Activated naive CD4-positive, alpha-beta T cell treated with anti-CD3 and anti-CD28 coated beads for 36 hours (primary cell): ENCODE measurements around the gene COPZ2. TPM values are rescaled to one million over a fixed set of nuclear protein-coding genes. Genes with fewer than 3 reads are reported as not detected.

Experiments used
- CTCF ChIA-PET: fragments of 350-600 bp; sonication (Branson Sonifier 250); formaldehyde crosslinking; loops from one replicate; lab custom pipeline; 2021; ENCODE audit warnings: antibody characterized with exemption; lab: Charles Lee
- DNase-seq: peaks from one replicate; pipeline ENCODE4 v3.0.0-alpha.2; 2020
- H3K27ac Mint-ChIP-seq: one replicate; pipeline ENCODE4 v1.8.0; 2021; ENCODE audit warnings: mild to moderate bottlenecking, mixed read lengths
- H3K27me3 Mint-ChIP-seq: one replicate; pipeline ENCODE4 v1.8.0; 2021; ENCODE audit warnings: low read depth, mixed read lengths
- H3K36me3 Mint-ChIP-seq: one replicate; pipeline ENCODE4 v1.8.0; 2021; ENCODE audit warnings: low read depth, mixed read lengths
- H3K4me1 Mint-ChIP-seq: one replicate; pipeline ENCODE4 v1.8.0; 2021; ENCODE audit warnings: low read depth, mixed read lengths
- H3K4me3 Mint-ChIP-seq: one replicate; pipeline ENCODE4 v1.8.0; 2021; ENCODE audit warnings: mild to moderate bottlenecking, moderate library complexity, mixed read lengths
- H3K9me3 Mint-ChIP-seq: one replicate; pipeline ENCODE4 v1.8.0; 2021; ENCODE audit warnings: mixed read lengths
- intact Hi-C: fragments of 100-400 bp; cut with micrococcal nuclease; formaldehyde crosslinking; loops from one replicate; pipeline ENCODE4 v1.15.1; 2023
- total RNA-seq, 2 experiments: library from RNA; stranded (reverse); gene quantifications; one replicate each; pipeline ENCODE4 v1.2.3, GENCODE V29; 2021

Gene COPZ2
- total RNA-seq, 2 experiments from 2014 or later: 2.4 to 3.3 TPM

DNA sequence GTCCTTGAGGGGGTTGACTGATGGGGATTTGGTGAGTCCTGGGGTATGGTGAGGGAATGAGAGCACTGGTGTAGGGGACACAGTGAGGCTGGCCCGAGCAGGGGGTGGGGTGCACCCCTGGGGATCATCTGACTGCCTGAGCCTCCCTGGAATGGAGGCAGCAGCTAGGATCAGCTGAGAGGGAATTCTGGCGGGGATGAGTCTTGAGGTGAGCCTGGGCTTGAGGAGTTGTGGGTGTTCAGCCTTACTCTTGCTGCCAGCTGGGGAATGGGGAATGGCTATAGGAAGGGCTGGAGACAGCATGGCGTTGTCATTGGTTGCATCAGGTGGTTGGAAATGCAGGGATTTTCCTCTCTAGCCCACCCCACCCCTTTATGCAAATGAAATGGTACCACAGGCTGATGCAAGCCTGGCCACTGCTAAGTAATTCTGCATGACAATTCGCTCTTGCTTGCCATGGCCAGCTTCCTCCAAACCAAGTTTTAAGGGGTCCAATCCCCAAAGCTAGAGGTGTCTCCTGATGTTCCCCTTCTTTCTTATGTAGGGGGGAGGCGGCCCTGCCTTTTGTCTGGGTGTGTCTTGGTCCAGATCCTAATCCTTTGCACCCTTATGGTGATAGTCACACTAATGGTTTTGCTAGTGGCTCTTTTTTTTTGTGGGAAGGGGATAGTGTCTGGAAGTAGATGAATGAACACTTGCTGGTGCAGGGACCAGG lies 18.1 kb upstream of the COPZ2 start:
- CTCF ChIA-PET: interaction anchor here (0.6 to 1.7 kb wide), 18 partner anchors 10 to 1553 kb away, joined by 3 to 9 read pairs (median 4); partner anchors contain the start of gene CDK5RAP3
- H3K27me3 Mint-ChIP-seq: no peaks in the 10 kb centered on the region
- H3K9me3 Mint-ChIP-seq: no peaks in the 10 kb centered on the region
- peaks cover 73% of the 10 kb centered on the region for H3K36me3 Mint-ChIP-seq
- peak overlapping the region; percentile 99 for H3K27ac Mint-ChIP-seq
- peak overlapping the region; percentile 63 for H3K4me3 Mint-ChIP-seq
- intact Hi-C loops: loop anchor here (1.0 kb wide), 1 partner anchor 7 kb away; the partner anchor contains the start of gene NFE2L1
- peaks cover 75% of the 10 kb centered on the region for H3K4me1 Mint-ChIP-seq
- peak; percentile 90 for DNase-seq

DNA sequence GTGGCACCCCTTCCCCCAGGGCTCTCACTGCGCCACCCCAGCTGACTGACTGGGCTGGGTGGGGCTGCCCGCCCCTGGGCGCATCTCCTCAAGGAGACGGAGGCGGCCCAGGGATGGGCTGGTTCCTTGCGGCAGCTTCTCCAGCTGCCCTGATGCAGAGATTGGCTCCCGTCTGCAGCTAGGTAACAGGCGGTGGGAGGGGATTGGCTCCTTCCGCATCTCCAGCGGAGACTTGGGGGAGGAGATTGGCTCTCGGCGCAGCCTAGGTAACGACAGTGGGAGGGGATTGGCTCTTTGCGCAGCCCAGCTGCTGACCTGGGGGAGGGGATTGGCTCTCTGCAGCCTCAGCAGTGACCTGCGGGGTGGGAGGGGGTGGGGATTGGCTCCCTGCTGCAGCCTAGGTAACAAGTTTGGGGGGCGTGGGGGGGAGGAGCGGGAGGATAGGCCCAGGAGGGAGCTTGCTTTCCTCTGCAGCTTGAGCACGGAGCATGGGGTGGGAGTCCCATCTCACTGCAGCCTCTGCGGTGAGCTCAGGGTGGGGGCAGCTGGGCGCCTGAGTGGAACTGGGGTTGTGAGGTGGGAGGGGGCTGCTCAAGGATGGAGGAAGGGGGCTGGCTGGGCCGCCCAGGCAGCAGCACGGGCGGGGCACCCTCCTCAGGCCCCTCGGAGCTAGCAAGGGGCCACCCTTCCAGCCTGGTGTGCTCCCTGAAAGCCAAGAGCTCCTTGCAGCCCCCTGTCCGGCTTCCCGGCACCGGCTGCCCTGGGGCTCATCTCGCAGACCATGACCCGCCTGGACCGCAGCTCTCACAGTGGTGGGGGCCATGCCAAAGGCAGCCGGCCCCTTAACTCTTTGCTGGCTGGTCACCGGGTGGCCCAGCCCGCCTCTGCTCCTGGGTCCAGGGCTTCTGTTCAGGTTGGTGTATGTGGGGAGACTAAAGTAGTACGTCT lies 16.9 kb upstream of the COPZ2 start:
- Mint-ChIP-seq H3K27ac (peak overlapping the region; percentile 99), H3K9me3 (no peaks in the 10 kb centered on the region), H3K4me1 (peaks cover 81% of the 10 kb centered on the region), H3K4me3 (no peak overlapping the region), H3K27me3 (no peaks in the 10 kb centered on the region), H3K36me3 (peaks cover 73% of the 10 kb centered on the region)
- intact Hi-C loops: no loop called here
- CTCF ChIA-PET: interaction anchor here (0.8 to 0.9 kb wide), 2 partner anchors 11 to 213 kb away, joined by 3 read pairs; partner anchors contain the start of gene SCRN2
- DNase-seq: no peak

DNA sequence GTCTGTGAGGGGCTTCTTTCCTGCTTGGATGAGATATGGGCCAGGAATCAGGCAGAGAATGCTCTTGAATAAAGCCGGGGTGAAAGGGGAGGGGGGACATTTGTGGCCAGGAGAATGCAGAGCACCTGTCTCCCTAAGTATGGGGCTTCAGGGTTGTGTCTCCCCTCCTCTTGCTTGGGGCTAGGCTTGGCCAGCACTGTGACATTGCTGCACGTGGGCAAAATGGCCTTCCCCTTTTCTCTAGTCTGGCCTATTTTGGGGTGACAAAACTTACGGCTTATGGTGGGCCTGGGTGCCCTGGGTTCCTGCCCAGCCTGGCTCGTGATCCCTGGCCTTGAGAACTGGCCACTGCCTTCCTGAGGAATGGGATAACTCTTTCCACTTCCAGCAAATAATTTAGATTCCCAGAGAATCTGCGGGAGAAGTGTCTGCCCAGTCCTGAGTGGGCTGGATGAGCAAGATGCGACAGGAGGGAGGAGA lies 16.2 kb upstream of the COPZ2 start:
- Mint-ChIP-seq H3K4me3 (no peak overlapping the region), H3K4me1 (peaks cover 84% of the 10 kb centered on the region), H3K27me3 (no peaks in the 10 kb centered on the region), H3K27ac (peak overlapping the region; percentile 88), H3K36me3 (peaks cover 70% of the 10 kb centered on the region), H3K9me3 (no peaks in the 10 kb centered on the region)
- intact Hi-C loops: no loop called here
- CTCF ChIA-PET: interaction anchor here (0.7 to 1.0 kb wide), 2 partner anchors 11 to 28 kb away, joined by 3 read pairs; no protein-coding TSS in a partner anchor
- no peak for DNase-seq

DNA sequence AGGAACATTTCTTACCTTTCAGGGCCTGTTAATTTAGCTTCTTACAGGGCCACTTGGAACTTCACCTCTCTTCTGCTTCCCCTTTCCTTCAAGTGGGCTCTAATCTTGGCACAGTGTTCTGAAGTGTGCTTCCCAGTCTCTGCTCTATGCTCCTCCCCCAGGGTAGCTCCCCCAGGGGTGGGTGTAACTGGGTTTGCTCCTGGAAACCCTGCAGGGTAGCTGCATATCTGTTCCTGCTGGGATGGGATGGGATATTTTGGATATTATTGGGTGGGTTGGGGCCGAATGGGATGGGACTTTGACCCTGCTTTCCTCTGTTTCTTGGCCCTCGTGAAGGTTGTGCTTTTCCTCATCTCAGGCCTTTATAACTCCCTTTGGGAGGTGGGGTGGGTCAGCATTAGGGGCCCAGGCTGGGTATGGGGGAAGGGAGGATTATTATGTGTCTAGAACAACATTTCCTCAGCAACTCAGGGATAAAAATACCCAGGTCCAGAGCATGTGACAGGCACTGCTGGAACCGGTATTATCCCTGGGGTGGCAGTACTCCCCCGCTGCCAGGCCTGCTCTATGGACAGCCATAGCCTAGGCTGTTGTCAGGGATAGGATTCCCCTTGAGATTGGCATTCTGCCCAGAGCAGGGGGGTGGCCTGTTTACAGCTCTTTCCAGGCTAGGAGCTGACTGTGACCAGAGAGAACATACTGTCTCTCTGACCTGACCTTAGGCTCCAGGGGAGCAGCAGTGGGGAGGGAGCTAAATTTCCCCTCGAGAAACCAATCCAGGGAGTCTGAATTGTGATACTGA lies 15.6 kb upstream of the COPZ2 start:
- Mint-ChIP-seq H3K4me1 (peaks cover 83% of the 10 kb centered on the region), H3K27me3 (no peaks in the 10 kb centered on the region), H3K27ac (peak overlapping the region; percentile 88), H3K4me3 (no peak overlapping the region), H3K36me3 (peaks cover 64% of the 10 kb centered on the region), H3K9me3 (no peaks in the 10 kb centered on the region)
- peak; percentile 22 for DNase-seq
- intact Hi-C loops: no loop called here
- CTCF ChIA-PET: interaction anchor here (0.7 to 1.3 kb wide), 4 partner anchors 11 to 28 kb away, joined by 3 to 6 read pairs (median 4); no protein-coding TSS in a partner anchor

DNA sequence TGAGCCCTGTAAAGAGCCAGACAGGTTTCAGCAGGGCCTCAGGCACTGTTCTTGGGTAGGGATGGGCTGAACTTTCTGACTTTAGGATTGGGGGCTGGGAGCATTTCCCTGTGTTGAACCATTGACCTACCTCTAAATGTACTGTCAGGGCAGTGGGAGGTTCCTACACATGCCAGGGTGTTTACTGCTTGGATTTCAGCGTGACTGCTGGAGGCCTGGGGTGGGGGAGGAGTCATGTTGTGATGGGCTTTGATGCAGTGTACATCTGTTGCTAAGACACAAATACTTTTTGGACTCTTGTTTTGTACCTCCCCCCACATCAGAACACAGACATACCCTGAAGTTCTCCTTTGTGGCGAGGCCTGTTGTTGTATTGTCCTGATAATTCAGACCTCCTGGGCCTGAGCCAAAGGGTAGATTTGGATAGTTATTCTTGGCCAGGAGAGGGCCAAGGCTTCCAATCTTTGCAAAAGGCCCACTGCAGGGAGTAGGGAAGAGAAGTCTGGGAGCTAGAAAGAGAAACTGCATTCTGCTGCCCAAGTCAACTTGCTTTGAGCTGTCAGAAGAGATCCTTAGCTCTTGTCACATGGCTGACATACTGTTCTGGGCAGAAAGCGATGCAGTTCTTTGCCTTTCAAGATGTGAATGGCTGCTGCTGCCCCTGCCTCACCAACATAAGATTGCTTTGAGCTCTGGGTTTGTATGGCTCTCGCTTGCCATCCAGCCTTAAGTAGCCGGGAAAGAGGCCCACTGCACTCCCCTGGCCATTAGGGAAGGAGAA lies 14.3 kb upstream of the COPZ2 start:
- H3K4me3 Mint-ChIP-seq: no peak overlapping the region
- no peaks in the 10 kb centered on the region for H3K27me3 Mint-ChIP-seq
- peaks cover 73% of the 10 kb centered on the region for H3K4me1 Mint-ChIP-seq
- no peak for DNase-seq
- CTCF ChIA-PET: interaction anchor here (1.3 kb wide), 1 partner anchor 25 kb away, joined by 6 read pairs; no protein-coding TSS in a partner anchor
- H3K9me3 Mint-ChIP-seq: no peaks in the 10 kb centered on the region
- intact Hi-C loops: no loop called here
- H3K36me3 Mint-ChIP-seq: peaks cover 54% of the 10 kb centered on the region
- H3K27ac Mint-ChIP-seq: peak overlapping the region; percentile 63

DNA sequence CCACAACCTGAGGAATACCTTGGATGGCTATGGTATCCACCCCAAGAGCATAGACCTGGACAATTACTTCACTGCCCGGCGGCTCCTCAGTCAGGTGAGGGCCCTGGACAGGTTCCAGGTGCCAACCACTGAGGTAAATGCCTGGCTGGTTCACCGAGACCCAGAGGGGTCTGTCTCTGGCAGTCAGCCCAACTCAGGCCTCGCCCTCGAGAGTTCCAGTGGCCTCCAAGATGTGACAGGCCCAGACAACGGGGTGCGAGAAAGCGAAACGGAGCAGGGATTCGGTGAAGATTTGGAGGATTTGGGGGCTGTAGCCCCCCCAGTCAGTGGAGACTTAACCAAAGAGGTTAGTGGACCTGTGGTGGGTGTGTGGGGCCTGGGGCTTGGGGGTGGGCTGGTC lies 13.7 kb upstream of the COPZ2 start:
- H3K4me3 Mint-ChIP-seq: no peak overlapping the region
- no peak overlapping the region for H3K27ac Mint-ChIP-seq
- no peaks in the 10 kb centered on the region for H3K27me3 Mint-ChIP-seq
- intact Hi-C loops: no loop called here
- peaks cover 72% of the 10 kb centered on the region for H3K4me1 Mint-ChIP-seq
- peaks cover 51% of the 10 kb centered on the region for H3K36me3 Mint-ChIP-seq
- CTCF ChIA-PET: interaction anchor here (0.8 kb wide), 1 partner anchor 14 kb away, joined by 3 read pairs; no protein-coding TSS in a partner anchor
- DNase-seq: no peak
- no peaks in the 10 kb centered on the region for H3K9me3 Mint-ChIP-seq

DNA sequence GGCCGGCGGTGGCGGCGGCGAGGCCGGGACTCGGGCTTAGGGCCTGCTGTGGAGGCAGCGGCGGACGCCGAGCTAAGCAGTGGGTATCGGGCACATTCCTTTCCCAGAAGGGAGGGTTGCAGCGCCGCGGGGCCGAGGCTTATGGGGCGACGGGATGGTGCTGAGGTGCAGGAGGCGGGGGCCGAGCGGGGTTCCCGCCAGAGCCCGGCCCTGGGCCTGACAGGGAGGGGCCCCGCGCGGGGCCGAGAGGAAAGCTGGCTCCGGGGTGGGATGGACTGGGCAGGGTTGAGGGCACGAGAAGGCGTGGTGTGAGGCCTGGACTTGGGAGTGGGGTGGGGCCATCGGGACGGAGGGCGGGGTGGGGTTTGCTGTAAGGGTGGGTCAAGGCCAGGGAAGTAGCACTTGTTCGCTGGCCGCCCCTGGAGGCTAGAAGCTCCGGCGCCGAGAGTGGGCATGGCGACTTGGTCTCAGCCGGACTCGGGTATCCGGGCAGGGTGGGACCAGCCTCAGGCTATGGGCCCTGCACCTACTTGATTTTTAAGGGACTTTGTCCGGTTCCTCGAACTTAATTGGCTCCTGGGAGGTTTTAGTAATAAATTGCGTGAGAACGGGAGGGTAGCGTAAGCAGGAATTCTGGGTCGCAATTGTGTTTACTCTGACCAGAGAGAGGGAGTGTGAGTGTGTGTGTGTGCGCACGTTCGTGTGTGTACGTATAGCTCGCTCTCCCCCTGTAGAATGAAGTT lies 11.0 kb upstream of the COPZ2 start:
- CTCF ChIA-PET: interaction anchor here (0.7 to 2.5 kb wide), 5 partner anchors 12 to 78 kb away, joined by 3 to 25 read pairs (median 4); partner anchors contain the start of gene CDK5RAP3
- Mint-ChIP-seq H3K4me1 (peaks cover 58% of the 10 kb centered on the region), H3K9me3 (no peaks in the 10 kb centered on the region), H3K27me3 (no peaks in the 10 kb centered on the region), H3K36me3 (peaks cover 42% of the 10 kb centered on the region), H3K27ac (peak overlapping the region; percentile 98), H3K4me3 (peak overlapping the region; percentile 99)
- DNase-seq: peak; percentile 37
- intact Hi-C loops: loop anchor here (1.0 to 5.0 kb wide), 9 partner anchors 8 to 1144 kb away; partner anchors contain the start of genes CBX1, CDK5RAP3, COPZ2 and KPNB1

DNA sequence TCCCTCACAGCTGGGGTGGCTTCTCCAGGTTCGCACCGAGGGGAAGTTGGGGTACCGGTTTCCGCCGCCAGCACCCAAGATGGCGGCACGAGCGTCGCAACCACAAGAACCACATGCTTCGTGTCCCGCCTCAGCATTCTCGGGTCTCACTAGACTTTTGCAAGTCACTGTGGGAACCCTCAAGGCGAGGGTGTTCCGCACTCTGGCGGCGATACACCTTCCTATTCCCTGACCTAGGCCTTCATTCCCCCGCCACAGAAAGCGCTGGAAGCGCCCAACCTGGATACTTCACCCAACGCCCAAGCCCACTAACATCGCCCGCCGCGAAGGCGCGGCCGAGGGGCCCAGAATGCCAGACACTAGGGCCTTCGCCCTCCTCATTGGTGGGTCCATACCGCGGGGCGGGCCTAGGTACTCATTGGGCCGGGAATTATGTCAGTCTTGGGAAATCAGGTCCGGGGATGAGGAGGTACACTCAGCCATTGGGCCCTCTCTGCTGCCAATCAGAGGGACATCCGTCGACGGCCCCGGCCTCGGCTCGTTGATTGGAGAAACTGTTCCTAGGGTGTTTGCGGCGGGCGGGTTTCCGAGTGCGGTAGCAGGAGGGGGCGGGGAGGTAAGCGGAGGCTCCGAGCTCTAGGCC lies 10.3 kb upstream of the COPZ2 start, which contains the start of gene NFE2L1:
TSS of gene NFE2L1 (plus strand) at position 619 of the 643 bp plus-strand sequence. CDS start 2,760 bp downstream, outside the sequence.
- Mint-ChIP-seq H3K9me3 (no peaks in the 10 kb centered on the region), H3K36me3 (peaks cover 37% of the 10 kb centered on the region), H3K4me1 (peaks cover 51% of the 10 kb centered on the region), H3K27ac (peak within 1 kb of the TSS; percentile 98), H3K4me3 (peak within 1 kb of the TSS; percentile 99), H3K27me3 (no peaks in the 10 kb centered on the region)
- intact Hi-C loops: loop anchor here (1.0 to 5.0 kb wide), 9 partner anchors 8 to 1144 kb away; partner anchors contain the start of genes CBX1, CDK5RAP3, COPZ2 and KPNB1
- CTCF ChIA-PET: interaction anchor here (0.7 to 2.5 kb wide), 9 partner anchors 12 to 198 kb away, joined by 3 to 25 read pairs (median 4); partner anchors contain the start of gene CDK5RAP3
- DNase-seq: peak; percentile 100

DNA sequence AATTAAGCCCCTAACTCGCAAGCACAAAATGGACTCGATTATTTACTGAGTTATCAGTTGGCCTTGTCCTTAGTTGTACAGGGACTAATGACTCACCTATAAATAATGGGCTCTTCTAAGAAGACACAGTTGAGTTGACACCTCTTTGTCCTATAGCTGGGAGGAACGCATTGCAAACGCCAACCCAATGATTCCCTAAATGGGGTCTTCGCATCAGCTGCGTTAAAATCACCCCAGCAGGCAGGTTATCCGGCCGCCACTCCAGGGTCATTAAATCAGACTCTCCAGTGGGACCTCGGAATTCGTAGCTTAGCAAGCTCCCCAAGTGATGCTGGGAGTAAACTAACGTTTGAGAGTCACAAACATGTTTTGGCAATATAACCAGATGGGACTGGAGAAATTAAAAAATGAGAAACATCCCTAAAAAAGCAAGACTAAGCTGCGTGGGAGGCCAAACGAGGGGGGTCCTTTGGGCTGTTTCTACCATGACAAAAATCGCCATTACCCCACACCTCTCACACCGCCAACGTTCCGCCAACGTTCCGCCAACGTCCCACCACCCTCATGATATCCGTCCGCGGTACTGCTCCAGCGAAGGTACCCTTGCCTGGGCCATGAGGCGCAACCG lies 9.6 kb upstream of the COPZ2 start:
- no peak for DNase-seq
- CTCF ChIA-PET: interaction anchor here (0.7 to 1.9 kb wide), 7 partner anchors 11 to 198 kb away, joined by 3 to 10 read pairs (median 4); no protein-coding TSS in a partner anchor
- Mint-ChIP-seq H3K9me3 (no peaks in the 10 kb centered on the region), H3K36me3 (peaks cover 33% of the 10 kb centered on the region), H3K4me1 (peaks cover 45% of the 10 kb centered on the region), H3K27ac (peak overlapping the region; percentile 98), H3K4me3 (peak overlapping the region; percentile 99), H3K27me3 (no peaks in the 10 kb centered on the region)
- intact Hi-C loops: loop anchor here (5.0 kb wide), 1 partner anchor 1145 kb away; no protein-coding TSS in a partner anchor
